DMS114 treated with DMSO at 0.1 percent for 48 hours (cell line): ENCODE measurements around the gene PLEKHM3.

Experiments
- DNase-seq: peaks from one replicate; lab custom pipeline; 2025; ENCODE audit not compliant: unreplicated experiment; lab: John Stamatoyannopoulos, UW

Gene PLEKHM3

DNA sequence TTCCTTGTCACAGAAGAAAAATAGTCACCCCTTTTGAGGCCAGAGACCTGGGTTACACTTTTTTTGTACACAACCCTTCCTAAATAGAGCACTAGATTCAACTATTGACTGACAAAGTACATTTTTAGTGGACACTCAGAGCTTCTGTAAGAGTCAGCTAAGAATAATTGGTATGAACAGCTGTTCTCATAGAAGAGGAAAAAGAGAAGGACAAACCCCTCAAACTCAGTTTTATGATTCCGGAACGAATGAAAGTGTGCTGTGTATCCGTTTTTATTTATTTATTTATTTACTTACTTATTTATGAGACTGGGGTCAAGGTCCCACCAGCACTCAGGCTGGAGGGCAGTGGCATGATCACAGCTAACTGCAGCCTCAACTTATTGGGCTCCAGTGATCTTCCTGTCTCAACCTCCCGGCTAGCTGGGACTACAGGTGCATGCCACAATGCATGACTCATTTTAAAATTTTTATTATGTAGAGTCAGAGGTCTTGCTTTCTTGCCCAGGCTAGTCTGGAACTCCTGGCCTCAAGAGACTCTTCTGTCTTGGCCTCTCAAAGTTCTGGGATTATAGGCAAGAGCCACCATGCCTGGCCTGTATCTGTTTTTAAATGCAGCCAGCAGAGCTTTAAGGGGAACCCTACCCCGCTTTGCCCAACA lies 219.6 kb downstream of the PLEKHM3 start:
- DNase-seq, result no peak

DNA sequence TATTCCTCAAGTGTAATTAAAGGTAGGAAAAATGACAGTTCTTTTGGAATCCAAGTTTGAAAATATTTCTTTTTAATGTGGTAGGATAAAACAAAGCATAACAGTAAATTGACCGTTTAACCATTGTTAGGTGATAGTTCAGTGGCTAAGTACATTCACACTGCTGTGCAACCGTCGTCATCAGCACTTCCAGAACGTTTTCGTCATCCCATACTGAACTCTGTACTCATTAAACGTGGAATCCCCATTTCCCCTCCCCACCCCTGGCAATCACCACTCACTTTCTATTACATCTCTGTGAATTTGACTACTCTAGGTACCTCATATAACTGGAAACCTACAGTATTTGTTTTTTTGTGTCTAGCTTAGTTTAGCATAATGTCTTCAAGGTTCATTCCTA lies 222.7 kb downstream of the PLEKHM3 start:
- no peak for DNase-seq

DNA sequence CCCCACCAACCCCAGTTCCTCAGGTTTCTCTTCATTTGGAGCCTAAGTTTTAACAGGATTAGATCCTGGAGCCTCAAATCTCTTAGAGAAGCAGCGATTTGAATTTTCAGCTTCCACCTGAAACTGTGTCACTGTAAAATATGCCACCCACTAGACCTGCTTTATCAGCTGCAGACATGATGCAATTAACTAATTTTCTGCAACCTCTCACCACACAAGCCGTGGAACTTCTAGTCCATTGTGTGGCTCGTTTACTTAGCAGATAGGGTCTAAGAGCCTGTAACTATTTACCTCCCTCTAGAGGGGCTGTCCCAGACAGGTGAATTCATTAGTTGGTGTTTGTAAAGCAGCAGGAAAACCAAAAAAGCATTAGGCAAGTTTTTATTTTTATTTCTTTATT lies 224.1 kb downstream of the PLEKHM3 start:
- DNase-seq, result no peak

DNA sequence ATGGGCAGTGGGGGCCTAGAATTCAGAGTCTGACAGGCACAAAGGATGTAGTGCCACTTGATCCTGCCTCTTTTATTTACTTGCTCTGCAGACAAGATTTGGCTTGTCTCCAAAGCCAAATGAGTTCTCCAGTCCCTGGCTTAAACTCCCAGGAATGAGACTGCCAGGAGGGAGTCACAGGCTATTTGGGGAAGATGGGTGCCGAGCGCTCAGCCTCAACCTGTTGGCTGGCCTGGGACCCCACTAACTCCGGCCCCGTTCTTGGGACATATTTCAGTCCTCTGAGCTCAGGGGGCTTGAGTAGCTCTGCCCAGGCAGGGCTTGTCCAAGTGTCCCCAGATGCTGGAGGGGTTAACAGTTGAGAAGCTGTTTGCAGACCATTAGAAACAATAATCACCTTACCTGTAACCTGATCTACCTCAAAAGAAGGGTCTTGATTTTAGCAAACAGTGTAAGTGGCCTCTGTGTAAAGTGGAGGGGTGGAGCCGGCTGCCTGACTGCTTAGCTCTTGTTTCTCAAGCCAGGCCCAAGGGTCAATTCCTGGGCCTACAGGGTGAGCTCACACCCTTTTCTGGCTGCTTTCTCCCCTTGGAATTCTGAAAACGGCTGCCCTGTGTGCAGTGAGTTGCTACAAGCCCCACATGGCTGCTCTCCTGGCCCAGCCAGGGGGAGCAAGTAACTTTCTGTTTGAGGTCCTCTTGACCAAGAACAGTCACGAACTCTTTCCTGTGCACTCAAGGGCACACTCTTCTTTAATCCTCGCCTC lies 228.6 kb downstream of the PLEKHM3 start:
- no peak for DNase-seq

DNA sequence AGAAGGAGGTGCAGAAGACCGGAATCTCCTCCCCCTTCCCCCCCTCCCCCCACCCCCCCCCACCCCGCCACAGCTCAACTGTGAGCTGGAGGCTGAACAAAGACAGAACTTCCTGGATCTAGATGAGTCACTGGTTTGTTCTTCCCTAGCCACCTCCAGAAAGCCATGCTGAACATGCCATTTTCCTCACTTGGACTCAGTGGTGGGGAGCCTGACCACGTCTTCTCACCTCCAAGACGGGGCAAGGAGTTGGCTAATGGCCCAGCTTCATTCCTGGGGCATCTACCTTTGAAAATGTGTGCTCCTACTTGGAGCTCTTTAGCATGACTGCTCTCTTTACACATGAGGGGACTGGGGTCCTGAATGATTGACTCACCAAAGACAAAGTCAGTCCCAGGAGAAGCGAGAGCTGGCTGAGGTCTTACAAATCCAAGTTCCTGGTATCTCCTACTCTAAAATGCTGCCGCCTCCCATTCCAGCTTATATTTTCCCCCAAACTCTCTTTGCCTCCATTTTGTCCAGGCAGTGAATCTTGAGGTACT lies 233.0 kb downstream of the PLEKHM3 start:
- DNase-seq, result no peak

DNA sequence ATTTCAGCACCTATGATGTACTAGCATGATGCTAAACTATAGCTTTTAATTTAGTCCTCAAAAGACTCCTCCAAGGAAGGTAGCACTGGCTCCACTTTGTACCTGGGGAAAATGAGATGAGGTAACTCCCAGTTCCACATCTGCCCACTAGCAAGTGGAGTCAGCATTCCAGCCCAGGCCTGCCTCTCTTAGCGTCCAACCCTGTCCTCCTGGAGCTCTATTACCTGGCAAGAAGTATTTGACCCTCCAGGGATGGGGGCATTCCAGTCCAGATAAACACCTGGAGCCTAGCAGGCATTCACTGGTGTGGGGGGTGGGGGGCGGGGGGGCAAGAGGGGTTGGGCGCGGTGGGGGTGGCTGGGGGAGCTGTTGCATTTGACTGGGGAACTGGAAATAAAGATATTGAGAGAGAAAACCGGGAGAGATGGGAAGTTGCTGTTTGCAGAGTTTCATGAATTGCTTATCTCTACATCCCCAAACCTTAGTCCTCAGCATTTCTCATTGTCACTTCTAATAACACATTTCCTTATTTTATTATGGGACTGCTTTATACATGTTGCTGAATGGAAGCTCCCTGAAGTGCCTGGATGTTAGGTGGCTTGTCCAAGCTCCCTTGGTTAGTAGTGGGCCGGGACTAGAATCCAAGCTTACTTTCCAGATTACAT lies 233.6 kb downstream of the PLEKHM3 start:
- no peak for DNase-seq

DNA sequence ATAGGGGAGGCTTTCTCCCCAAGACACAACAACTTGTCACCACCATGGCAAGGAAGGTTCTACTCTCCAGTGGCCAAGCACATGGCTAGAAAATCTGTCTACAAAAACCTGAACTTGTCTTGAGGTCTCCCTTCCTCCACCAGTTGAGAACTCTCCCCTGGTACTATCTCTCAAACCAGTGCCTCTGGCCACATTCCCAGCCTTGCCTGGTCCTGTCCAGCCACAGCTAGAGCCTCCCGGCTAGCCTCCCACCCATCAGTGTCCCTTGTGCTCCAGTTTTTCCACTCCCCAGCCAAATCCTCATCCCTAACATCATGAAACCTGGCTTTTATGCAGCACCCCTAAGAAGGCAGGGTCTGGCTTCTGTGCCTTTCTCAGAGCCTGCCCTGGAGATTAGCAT lies 234.4 kb downstream of the PLEKHM3 start:
- no peak for DNase-seq

DNA sequence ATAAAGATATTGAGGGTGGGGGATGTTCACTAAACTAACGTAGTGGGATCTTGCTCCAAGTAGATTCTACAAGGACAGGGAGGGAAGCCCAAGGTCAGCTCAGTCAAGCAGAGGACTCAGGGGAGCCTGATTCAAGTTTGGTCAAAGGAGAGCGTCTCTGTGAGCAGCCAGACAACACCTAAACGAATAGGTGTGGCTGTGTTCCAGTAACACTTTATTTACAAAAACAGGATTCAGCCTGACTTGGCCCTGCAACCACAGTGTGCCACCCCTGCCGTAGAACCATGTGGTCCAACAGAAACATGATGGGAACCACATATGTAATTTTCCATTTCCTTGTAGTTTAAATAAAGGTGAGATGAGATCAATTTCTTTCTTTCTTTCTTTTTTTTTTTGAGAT lies 237.5 kb downstream of the PLEKHM3 start:
- no peak for DNase-seq

DNA sequence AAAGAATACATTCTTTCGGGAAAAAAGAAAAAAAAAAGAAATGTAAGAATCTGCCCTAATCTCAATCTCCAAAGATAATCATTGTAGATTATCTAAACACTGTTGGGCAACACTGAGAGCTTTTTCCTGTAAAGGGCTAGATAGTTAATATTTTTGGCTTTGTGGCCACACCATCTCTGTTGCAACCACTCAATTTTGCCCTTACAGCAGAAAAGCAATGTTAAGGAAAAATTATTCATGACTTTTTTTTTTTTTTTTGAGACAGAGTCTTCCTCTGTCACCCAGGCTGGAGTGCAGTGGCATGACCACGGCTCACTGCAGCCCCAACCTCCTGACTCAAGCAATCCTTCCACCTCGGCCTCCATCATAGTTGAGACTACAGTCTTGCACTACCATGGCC lies 238.3 kb downstream of the PLEKHM3 start:
- no peak for DNase-seq

DNA sequence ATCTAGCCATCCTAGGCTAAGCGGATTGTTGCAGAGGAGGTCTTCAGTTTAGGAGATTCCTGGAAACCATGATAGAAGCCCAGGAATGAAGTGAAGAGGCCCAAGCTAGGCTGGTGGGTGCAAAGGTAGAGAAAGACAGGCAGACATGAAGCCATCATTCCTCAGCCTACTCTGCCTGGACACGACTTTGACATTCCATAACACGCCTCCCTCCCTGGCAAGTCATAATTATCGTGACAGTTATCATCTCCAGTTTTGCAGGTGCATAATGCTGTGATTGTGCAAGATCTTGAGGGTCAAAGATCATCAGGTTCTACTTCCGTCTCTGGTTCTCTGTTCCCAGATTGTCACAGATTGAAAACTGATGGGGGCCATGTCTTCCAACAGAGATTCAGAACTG lies 240.4 kb downstream of the PLEKHM3 start:
- DNase-seq, result no peak

DNA sequence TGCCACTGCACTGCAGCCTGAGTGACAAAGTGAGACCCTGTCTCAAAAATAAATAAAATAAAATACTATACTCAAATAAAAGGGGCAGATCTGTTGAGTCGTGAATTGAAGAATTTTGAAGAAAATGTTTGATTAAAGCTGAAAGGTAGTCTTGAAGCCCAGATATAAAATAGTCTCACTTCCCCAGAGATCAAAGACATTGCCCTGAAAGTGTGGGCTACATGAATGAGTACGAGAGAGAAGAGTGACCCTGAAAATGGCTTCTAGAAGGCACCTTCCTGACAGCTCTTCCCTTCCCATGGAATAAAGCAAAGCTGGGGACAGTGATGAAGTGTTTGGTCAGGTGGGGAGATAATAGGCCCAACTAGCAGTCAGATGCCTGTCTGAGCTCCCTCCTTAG lies 241.8 kb downstream of the PLEKHM3 start:
- DNase-seq, result no peak

DNA sequence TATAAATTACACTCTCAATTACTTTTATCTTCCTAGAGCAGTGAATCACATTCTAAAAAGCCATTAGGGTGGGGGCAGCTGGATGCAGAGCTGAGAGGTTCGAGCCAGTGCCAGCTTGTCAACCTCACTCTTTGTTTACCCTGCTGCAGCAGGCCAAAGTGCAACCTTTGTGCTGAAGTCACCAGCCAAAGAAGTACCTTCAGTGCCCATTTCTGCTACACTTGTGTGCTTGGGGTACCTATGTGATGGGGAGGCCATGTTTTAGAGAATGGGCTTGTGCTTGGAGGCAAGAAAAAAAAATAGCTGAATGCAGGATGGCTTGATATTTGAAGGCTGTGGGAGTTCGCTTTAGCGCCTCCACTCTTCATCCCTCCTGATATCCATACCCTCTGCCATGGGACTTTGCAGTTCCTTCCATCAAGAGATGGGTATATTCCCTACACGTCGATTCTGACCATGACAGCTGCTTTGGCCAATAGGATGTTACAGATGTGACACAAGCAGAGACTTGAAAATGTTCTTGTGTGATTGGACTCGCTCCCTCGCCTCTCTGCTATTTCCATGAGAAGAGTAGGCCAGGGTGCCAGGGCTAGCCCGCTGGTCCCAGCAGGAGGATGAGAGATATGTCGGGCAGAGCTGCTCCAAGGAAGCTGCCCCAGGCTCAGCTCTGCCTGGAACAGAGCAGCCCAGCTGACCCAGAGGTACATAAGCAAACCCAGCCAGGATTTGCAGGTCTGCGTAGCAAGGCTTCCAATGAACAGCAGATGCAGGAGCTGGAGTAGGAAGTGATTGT lies 242.9 kb downstream of the PLEKHM3 start:
- no peak for DNase-seq

DNA sequence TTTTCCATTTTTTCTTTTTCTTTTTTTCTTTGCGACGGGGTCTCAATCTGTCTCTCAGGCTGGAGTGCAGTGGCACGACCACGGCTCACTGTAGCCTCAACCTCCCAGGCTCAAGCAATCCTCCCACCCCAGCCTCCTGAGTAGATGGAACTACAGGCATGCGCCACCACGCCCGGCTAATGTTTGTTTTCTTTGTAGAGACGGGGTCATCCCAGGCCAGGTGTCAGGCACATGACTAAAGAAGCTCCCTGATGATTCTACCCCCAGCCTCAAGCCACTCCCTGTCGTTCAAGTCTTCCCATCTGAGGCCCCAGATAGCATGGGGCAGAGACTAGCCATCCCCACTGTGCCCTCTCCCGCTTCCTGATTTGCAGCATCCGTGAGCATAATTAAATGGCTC lies 245.8 kb downstream of the PLEKHM3 start:
- no peak for DNase-seq

DNA sequence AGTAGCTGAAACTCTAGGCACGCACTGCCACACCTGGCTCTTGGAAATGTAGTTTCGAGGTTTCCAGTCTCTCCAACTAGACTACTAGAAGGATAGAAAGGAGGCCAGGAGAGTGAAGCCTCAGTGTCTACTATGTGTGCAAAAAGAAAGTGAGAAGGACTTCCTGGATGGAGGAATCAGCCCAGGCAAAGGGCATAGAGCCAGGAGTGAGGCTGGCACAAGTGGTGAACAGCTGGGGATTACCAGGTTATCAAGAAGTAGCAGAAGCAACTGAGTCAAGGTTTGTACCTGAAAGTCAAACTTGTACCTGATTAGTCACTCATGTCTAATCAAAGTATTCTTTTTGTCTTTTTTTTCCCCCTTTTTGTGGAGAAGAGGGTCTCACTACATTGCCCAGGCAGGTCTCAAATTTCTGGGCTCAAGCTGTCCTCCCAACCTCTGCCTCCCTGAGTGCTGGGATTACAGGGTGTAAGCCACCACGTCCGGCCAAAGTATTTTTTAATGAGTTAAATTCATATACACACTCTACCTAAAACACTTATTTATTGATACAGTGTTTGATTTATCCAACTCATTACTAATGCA lies 246.9 kb downstream of the PLEKHM3 start:
- DNase-seq, result no peak

DNA sequence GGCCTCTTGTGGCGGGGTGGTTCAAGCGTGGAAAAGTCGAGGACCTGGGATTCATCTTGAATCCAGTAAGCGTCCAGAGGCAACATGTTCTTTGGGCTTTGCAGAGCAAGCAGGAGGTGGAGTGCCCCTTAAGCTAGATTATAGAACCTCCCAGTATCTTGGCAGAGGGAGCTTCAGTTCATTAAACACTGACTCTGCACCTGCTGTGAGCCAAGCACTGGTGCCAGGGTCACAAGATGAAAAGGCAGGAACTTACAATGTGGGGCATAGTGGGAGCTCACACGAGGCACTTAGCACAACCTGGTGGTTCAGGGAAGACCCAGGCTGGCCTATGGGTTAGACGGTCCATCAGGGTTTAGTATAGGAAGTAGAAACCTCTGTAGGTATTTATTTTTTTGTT lies 248.2 kb downstream of the PLEKHM3 start:
- no peak for DNase-seq

DNA sequence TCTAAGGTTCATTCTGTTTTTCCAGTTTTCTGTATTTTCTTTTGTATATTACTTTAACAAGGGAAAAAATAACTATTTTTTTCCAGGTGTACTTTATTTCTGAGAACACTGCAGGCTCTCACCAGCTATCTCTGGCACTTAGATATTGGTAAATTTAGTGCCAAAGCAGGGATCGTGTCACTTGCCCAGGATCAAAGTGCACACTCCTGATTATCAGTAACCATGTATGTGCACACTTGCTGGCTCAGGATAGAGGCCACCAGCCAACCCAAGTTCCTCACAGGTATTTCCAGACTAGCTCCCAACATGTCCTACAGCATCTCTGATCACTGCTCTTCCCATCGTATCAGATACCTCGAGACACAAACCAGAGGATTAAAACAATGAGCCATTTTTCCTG lies 249.9 kb downstream of the PLEKHM3 start:
- no peak for DNase-seq

DNA sequence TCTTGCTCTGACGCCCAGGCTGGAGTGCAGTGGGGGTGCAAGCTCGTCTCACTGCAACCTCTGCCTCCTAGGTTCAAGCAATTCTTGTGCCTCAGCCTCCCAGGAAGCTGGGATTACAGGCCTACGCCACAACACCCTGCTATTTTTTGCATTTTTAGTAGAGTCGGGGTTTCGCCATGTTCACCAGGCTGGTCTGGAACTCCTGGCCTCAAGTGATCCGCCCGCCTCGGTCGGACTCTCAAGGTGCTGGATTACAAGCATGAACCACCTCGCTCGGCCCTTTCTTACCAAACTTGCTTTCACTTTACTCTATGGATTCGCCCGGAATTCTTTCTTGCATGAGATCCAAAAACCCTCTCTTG lies 252.5 kb downstream of the PLEKHM3 start:
- no peak for DNase-seq

DNA sequence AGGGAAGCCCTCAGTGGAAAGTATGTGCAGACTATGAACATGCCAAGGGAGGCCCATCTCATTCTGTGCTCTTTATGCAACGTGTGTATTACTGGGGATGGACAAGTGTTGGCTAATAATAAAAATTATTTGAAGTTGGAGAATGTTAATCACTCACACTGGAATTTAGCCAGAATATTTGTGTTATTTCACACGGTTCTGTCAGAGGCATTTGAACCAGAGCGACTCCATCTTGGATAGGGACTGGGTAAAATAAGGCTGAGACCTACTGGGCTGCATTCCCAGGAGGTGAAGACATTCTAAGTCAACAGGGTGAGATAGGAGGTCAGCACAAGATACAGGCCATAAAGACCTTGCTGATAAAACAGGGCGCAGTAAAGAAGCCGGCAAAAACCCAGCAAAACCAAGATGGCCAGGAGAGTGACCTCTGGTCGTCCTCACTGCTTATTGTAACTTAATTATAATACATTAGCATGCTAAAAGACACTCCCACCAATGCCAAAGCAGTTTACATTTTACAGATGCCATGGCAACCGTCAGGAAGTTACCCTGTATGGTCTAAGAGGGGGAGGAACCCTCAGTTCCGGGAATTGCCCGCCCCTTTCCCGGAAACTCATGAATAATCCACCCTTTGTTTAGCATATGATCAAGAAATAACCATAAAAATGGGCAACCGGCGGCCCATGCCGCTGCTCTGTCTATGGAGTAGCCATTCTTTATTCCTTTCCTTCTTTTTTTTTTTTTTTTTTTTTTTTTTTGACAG lies 253.1 kb downstream of the PLEKHM3 start:
- DNase-seq, result no peak

DNA sequence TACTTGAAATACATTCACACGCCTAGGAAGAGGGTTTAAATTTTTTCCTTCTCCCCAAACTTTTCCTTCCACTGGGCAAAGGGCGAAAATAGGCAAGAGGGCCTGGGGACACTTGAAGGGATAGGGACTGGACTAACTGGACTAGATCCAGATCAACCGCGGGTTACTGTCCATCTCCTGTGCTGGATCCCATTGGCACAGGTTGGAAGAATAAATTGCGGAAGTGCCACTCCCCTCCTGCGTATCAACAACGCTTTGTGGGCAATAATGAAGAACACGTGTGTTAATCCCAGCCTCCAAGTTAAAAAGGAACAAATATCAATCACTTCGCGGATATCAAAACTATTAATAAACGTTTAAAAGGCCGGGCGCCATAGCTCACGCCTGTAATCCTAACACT lies 253.9 kb downstream of the PLEKHM3 start:
- DNase-seq, result no peak
